ENCODE measurements around the gene ENTPD6.

The ENTPD6 gene

GRCh38 chr20:25187635-25188034 is 7.9 kb upstream of the ENTPD6 start:
- no peak for DNase-seq (ENCODE audit: extremely low read depth in 1 of 2, low read depth in 1 of 2)

- DNase-seq (ENCODE audit: extremely low read depth in 1 of 2, low read depth in 1 of 2) = no peak
Measured at GRCh38 chr20:25188218-25188617, 7.3 kb upstream of the ENTPD6 start.

- DNase-seq (ENCODE audit: extremely low read depth in 1 of 2, low read depth in 1 of 2) = no peak
Measured at GRCh38 chr20:25191051-25191450, 4.5 kb upstream of the ENTPD6 start.

- no peak for DNase-seq (ENCODE audit: extremely low read depth in 1 of 2, low read depth in 1 of 2)
Measured at GRCh38 chr20:25191689-25192088, 3.8 kb upstream of the ENTPD6 start.

GRCh38 chr20:25193843-25194242 is 1.7 kb upstream of the ENTPD6 start:
- no peak for DNase-seq (ENCODE audit: extremely low read depth in 1 of 2, low read depth in 1 of 2)

GRCh38 chr20:25194333-25194972 is 1.1 kb upstream of the ENTPD6 start:
- DNase-seq (ENCODE audit: extremely low read depth in 1 of 2, low read depth in 1 of 2) = no peak

- DNase-seq (ENCODE audit: extremely low read depth in 1 of 2, low read depth in 1 of 2) = no peak
Measured at GRCh38 chr20:25195962-25196785, 662 bp downstream of the ENTPD6 start.

- DNase-seq (ENCODE audit: extremely low read depth in 1 of 2, low read depth in 1 of 2) = no peak
Measured at GRCh38 chr20:25196786-25197120, 1.2 kb downstream of the ENTPD6 start.

- no peak for DNase-seq (ENCODE audit: extremely low read depth in 1 of 2, low read depth in 1 of 2)
Measured at GRCh38 chr20:25197183-25197869, 1.8 kb downstream of the ENTPD6 start.

GRCh38 chr20:25197870-25198190 is 2.3 kb downstream of the ENTPD6 start:
- DNase-seq (ENCODE audit: extremely low read depth in 1 of 2, low read depth in 1 of 2) = no peak

- no peak for DNase-seq (ENCODE audit: extremely low read depth in 1 of 2, low read depth in 1 of 2)
Measured at GRCh38 chr20:25198663-25199383, 3.3 kb downstream of the ENTPD6 start.

- no peak for DNase-seq (ENCODE audit: extremely low read depth in 1 of 2, low read depth in 1 of 2)
Measured at GRCh38 chr20:25199473-25200260, 4.2 kb downstream of the ENTPD6 start.

GRCh38 chr20:25203089-25203488 is 7.6 kb downstream of the ENTPD6 start:
- no peak for DNase-seq (ENCODE audit: extremely low read depth in 1 of 2, low read depth in 1 of 2)

GRCh38 chr20:25203871-25204320 is 8.4 kb downstream of the ENTPD6 start:
- DNase-seq (ENCODE audit: extremely low read depth in 1 of 2, low read depth in 1 of 2) = no peak

- DNase-seq (ENCODE audit: extremely low read depth in 1 of 2, low read depth in 1 of 2) = no peak
Measured at GRCh38 chr20:25204550-25205276, 9.2 kb downstream of the ENTPD6 start.

GRCh38 chr20:25205277-25206062 is 10.0 kb downstream of the ENTPD6 start:
- DNase-seq (ENCODE audit: extremely low read depth in 1 of 2, low read depth in 1 of 2) = no peak

- DNase-seq (ENCODE audit: extremely low read depth in 1 of 2, low read depth in 1 of 2) = no peak
Measured at GRCh38 chr20:25206063-25206403, 10.5 kb downstream of the ENTPD6 start.

GRCh38 chr20:25206548-25206947 is 11.0 kb downstream of the ENTPD6 start:
- DNase-seq (ENCODE audit: extremely low read depth in 1 of 2, low read depth in 1 of 2) = no peak
